Smooth muscle cell (in vitro differentiated cells): Measurements from ENCODE around the gene IRF3. TPM values are rescaled to one million over a fixed set of nuclear protein-coding genes. Genes with fewer than 3 reads are reported as not detected.

Experiments
- DNase-seq: peaks from one replicate; lab custom pipeline; 2025; ENCODE audit not compliant: unreplicated experiment; lab: John Stamatoyannopoulos, UW
- H2AFZ ChIP-seq: fragments of 200-600 bp; sonication (generic); 2 replicates; pipeline ENCODE4 v1.6.0; 2016; ENCODE audit warnings: antibody characterized with exemption, low read depth, mild to moderate bottlenecking
- H3F3A ChIP-seq: fragments of 200-600 bp; sonication (generic); 2 replicates; pipeline ENCODE4 v1.6.0; 2017; ENCODE audit warnings: antibody characterized with exemption, low read depth
- H3K27ac ChIP-seq: fragments of 200-600 bp; sonication (generic); 2 replicates; pipeline ENCODE4 v1.5.1; 2016; ENCODE audit warnings: low read depth, mild to moderate bottlenecking
- H3K27me3 ChIP-seq: fragments of 200-600 bp; sonication (generic); 2 replicates; pipeline ENCODE4 v1.6.1; 2016; ENCODE audit warnings: low read depth, mild to moderate bottlenecking
- H3K36me3 ChIP-seq: fragments of 200-600 bp; sonication (generic); 2 replicates; pipeline ENCODE4 v1.5.1; 2016; ENCODE audit warnings: low read depth
- H3K4me1 ChIP-seq: fragments of 200-600 bp; sonication (generic); 2 replicates; pipeline ENCODE4 v1.5.1; 2016; ENCODE audit warnings: low read depth
- H3K4me2 ChIP-seq: fragments of 200-600 bp; sonication (generic); 2 replicates; pipeline ENCODE4 v1.6.0; 2016; ENCODE audit warnings: mild to moderate bottlenecking
- H3K4me3 ChIP-seq: fragments of 200-600 bp; sonication (generic); 2 replicates; pipeline ENCODE4 v1.5.1; 2016; ENCODE audit warnings: mild to moderate bottlenecking
- H3K79me2 ChIP-seq: fragments of 200-600 bp; sonication (generic); 2 replicates; pipeline ENCODE4 v1.6.0; 2016; ENCODE audit warnings: low read depth, mild to moderate bottlenecking
- H3K9ac ChIP-seq: fragments of 200-600 bp; sonication (generic); 2 replicates; pipeline ENCODE4 v1.6.0; 2016; ENCODE audit warnings: low read depth
- H3K9me3 ChIP-seq: fragments of 200-600 bp; sonication (generic); replicated peaks from 2 replicates; pipeline ENCODE4 v1.5.1; 2016; ENCODE audit warnings: low read depth
- H4K20me1 ChIP-seq: fragments of 200-600 bp; sonication (generic); 2 replicates; pipeline ENCODE4 v1.6.0; 2016; ENCODE audit warnings: low read depth
- CTCF ChIP-seq: fragments of 200-600 bp; sonication (generic); IDR thresholded peaks from 2 replicates; pipeline ENCODE4 v1.5.1; 2017; ENCODE audit warnings: borderline replicate concordance, mild to moderate bottlenecking, antibody characterized with exemption; ENCODE audit not compliant: insufficient read depth, poor library complexity, severe bottlenecking
- WGBS: methylation state at CpG from one replicate; pipeline ENCODE4 v1.1.7; 2016; ENCODE audit warnings: low lambda C conversion rate; 5-methylcytosine and 5-hydroxymethylcytosine counted together
- polyA plus RNA-seq: library from polyadenylated mRNA; unstranded; fragments of >200 nt; fragmentation: Nextera tagmentation; extraction: Ambion mirVana; gene quantifications from 2 replicates; pipeline ENCODE4 v1.2.1, GENCODE V29; 2016
- total RNA-seq: library from RNA; depleted of rRNA; stranded (reverse); fragments of >200 nt; gene quantifications from 2 replicates; pipeline ENCODE4 v1.2.3, GENCODE V29; 2014

Gene IRF3
- total and polyA plus RNA-seq, 2 experiments from 2014 or later, result 35.1 to 45.9 TPM

DNA sequence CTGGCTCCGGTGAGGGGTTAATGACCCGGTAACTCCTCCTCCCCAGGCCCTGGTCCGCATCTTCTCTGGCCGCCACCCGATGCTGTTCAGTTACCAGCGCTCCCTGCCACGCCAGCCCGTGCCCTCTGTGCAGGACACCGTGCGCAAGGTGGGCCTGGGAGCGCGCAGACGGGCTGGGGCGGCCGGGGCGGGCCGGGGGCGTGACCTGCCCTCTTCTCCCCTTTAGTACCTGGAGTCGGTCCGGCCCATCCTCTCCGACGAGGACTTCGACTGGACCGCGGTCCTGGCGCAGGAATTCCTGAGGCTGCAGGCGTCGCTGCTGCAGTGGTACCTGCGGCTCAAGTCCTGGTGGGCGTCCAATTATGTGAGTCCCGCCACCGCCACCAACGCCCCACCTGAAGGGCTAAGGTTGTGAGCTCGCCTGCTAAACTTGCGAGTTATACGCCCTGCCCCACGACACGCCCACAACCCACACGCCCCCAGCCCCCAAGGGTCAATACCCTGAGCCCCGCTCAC is 35.7 kb upstream of the IRF3 start:
- Histone ChIP-seq H3K4me2 (no peak overlapping the region), H3K4me3 (no peak overlapping the region), H3K4me1 (no peaks in the 10 kb centered on the region), H2AFZ (no peak overlapping the region), H3K79me2 (no peaks in the 10 kb centered on the region), H4K20me1 (no peaks in the 10 kb centered on the region), H3K27me3 (no peaks in the 10 kb centered on the region), H3K9ac (no peak overlapping the region), H3K27ac (no peak overlapping the region), H3F3A (no peaks in the 10 kb centered on the region), H3K36me3 (no peaks in the 10 kb centered on the region), H3K9me3 (no peaks in the 10 kb centered on the region)
- WGBS, result 92% methylated on average over 27 of the region's 40 CpGs
- DNase-seq, result no peak
- TF ChIP-seq CTCF, result no peak

DNA sequence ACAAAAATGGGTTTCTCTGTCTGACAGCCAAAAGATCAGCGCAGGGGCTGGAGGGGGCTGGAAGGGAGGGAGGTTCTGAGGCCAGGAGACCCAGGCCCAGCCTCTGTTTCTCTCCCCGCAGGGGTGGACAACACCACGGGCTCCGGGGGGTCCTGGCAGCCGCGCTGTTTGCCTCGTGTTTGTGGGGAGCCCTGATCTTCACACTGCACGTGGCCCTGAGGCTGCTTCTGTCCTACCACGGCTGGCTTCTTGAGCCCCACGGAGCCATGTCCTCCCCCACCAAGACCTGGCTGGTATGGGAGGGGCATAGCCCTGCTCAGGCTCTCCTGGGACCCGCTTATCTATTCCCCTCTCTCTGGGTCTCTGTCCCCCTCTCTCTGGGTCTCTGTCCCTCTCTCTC is 34.9 kb upstream of the IRF3 start:
- Histone ChIP-seq H2AFZ (no peak overlapping the region), H3K4me1 (no peaks in the 10 kb centered on the region), H3K79me2 (no peaks in the 10 kb centered on the region), H3K36me3 (no peaks in the 10 kb centered on the region), H3F3A (no peaks in the 10 kb centered on the region), H3K27ac (no peak overlapping the region), H3K9ac (no peak overlapping the region), H3K4me3 (no peak overlapping the region), H3K9me3 (no peaks in the 10 kb centered on the region), H3K4me2 (no peak overlapping the region), H4K20me1 (no peaks in the 10 kb centered on the region), H3K27me3 (no peaks in the 10 kb centered on the region)
- TF ChIP-seq CTCF, result no peak
- 92% methylated on average over 11 of the region's 11 CpGs for WGBS
- DNase-seq, result no peak

DNA sequence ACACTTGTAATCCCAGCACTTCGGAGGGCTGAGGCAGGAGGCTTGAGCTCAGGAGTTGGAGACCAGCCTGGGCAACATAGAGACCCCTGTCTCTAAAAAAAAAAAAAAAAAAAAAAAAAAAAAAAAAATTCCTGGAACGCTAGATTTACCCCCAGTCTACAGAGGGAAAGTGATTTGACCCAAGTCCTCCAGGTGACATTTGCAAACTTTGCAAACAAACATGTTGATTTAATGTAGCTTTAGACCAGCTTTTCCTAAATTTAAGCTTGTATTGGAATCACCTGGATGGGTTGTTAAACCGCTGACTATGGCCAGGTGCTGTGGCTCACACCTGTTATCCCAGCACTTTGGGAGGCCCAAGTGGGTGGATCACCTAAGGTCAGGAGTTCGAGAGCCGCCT is 33.7 kb upstream of the IRF3 start:
- no peak overlapping the region for H2AFZ ChIP-seq
- no peak overlapping the region for H3K4me2 ChIP-seq
- no peaks in the 10 kb centered on the region for H3K79me2 ChIP-seq
- no peaks in the 10 kb centered on the region for H3K4me1 ChIP-seq
- no peak overlapping the region for H3K27ac ChIP-seq
- no peaks in the 10 kb centered on the region for H3K27me3 ChIP-seq
- no peaks in the 10 kb centered on the region for H3K9me3 ChIP-seq
- no peak for DNase-seq
- WGBS, result 97% methylated on average over 5 of the region's 5 CpGs
- no peak overlapping the region for H3K9ac ChIP-seq
- no peaks in the 10 kb centered on the region for H3F3A ChIP-seq
- no peaks in the 10 kb centered on the region for H4K20me1 ChIP-seq
- no peak for TF ChIP-seq CTCF
- H3K36me3 ChIP-seq, result no peaks in the 10 kb centered on the region
- no peak overlapping the region for H3K4me3 ChIP-seq

GRCh38 chr19:49696865-49697264 is 31.2 kb upstream of the IRF3 start:
- Histone ChIP-seq H3K79me2 (no peaks in the 10 kb centered on the region), H3K9me3 (no peaks in the 10 kb centered on the region), H2AFZ (no peak overlapping the region), H3F3A (no peaks in the 10 kb centered on the region), H3K9ac (no peak overlapping the region), H3K4me3 (no peak overlapping the region), H3K27me3 (no peaks in the 10 kb centered on the region), H3K36me3 (no peaks in the 10 kb centered on the region), H3K27ac (no peak overlapping the region), H3K4me1 (no peaks in the 10 kb centered on the region), H4K20me1 (no peaks in the 10 kb centered on the region), H3K4me2 (no peak overlapping the region)
- WGBS, result 98% methylated on average over 7 of the region's 7 CpGs
- TF ChIP-seq CTCF, result no peak
- DNase-seq, result no peak
